ENCODE data around the gene CCDC86. TPM values are rescaled to one million over a fixed set of nuclear protein-coding genes. Genes with fewer than 3 reads are reported as not detected.
A peak's percentile ranks its signal among the peaks of the same experiment; 100 is the strongest.

The CCDC86 gene
- total RNA-seq, 4 donors from 2014 or later, result 11.6 to 29.5 (median 21.8) TPM

DNA sequence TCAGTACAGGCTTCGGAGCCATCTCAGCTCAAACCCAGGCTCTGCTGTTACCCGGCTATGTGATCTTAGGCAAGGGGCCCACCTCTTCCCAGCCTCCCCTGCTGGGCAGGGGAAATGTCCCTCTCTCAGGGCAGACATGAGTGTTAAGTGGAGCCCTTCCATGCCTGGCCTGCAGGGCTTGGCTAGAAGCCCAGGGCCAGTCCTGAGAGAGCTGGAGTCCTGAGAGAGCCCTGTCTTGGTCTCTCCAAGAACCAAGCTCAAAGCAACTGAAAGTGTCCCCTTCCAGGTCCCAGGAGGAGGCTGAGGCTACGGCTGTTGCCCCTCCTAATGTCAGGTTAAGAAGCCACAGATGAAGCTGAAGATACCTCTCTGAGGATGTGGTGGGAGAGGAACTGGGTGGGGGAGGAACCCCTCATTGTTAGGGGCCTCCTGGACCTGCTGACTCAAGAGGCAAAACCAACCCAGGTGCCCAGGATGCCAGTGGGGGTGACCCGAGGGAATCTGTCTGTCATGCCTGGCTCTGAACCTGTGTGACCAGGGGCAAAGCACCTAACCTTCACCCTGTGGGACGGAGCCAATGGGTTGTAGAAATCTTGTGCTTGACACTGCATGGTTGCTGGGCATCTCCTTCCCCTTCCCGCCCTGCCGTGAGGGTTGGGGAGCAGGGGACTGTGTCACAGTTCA, 29.6 kb downstream of the CCDC86 start:
- no peak for DNase-seq (ENCODE audit: extremely low spot score)
- H3K4me3 ChIP-seq, result no peak overlapping the region
- H3K4me1 ChIP-seq, result peaks cover 21 to 30% (median 23%) of the 10 kb centered on the region in 4 donors
- no peak for TF ChIP-seq POLR2AphosphoS5 (IDR thresholded peaks at IDR 0.05)
- TF ChIP-seq, protein P1, sequence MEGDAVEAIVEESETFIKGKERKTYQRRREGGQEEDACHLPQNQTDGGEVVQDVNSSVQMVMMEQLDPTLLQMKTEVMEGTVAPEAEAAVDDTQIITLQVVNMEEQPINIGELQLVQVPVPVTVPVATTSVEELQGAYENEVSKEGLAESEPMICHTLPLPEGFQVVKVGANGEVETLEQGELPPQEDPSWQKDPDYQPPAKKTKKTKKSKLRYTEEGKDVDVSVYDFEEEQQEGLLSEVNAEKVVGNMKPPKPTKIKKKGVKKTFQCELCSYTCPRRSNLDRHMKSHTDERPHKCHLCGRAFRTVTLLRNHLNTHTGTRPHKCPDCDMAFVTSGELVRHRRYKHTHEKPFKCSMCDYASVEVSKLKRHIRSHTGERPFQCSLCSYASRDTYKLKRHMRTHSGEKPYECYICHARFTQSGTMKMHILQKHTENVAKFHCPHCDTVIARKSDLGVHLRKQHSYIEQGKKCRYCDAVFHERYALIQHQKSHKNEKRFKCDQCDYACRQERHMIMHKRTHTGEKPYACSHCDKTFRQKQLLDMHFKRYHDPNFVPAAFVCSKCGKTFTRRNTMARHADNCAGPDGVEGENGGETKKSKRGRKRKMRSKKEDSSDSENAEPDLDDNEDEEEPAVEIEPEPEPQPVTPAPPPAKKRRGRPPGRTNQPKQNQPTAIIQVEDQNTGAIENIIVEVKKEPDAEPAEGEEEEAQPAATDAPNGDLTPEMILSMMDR (IDR thresholded peaks at IDR 0.05), result peak in 1 of 3 experiments; percentile 22
- no peak for TF ChIP-seq EP300 (IDR thresholded peaks at IDR 0.05)
- no peak for TF ChIP-seq POLR2A (IDR thresholded peaks at IDR 0.05; ENCODE audit: low read depth)
- intact Hi-C loops (cut with DNase I), result no loop called here
- peaks cover 0 to 6% (median 0%) of the 10 kb centered on the region in 4 donors for H3K27me3 ChIP-seq
- H3K9me3 ChIP-seq, result no peaks in the 10 kb centered on the region
- H3K27ac ChIP-seq (replicated peaks in 1 of 4), result no peak overlapping the region
- no peaks in the 10 kb centered on the region for H3K36me3 ChIP-seq
- WGBS, result 70% methylated on average over 5 of the region's 7 CpGs

DNA sequence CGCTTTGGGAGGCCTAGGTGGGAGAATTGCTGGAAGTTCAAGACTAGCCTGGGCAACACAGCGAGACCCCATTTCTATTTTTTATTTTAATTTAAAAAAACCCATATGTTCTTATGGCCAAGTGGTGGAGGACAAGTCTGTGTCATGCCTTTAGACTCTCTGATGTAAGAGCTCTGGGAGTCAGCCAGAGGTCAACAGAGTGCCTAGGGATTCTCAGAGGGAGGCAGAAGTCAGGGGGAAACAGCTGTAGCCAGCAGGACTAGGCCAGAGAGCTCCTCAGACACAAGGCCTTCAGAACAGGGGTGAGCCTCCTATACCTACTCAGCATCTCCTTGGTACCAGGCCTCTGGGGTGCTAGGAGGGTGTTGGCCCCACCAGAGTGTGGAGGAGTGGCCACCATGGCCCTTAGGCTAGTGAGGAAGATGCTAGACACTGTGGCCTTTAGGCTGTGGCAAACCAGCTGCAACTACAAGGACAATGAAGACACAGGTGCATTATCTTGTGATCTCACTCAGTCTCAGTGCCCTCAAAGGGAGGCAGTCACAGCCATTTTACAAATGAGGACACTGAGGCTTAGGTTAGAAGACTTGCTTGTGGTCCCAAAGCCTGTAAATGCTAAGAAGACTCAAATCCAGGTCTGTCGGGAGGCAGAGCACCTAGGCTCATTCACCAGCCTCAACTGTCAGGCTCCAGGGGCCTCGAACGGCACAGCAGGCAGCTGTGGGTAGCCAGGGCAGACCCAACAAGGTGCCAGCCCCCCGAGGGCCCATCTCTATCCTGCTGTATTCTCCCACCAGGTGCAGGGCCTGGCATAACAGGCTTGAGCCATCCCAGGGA, 30.4 kb downstream of the CCDC86 start:
- WGBS, result 100% methylated on average over 2 of the region's 6 CpGs
- H3K27me3 ChIP-seq, result peaks cover 0 to 6% (median 0%) of the 10 kb centered on the region in 4 donors
- H3K4me3 ChIP-seq, result no peak overlapping the region
- no peaks in the 10 kb centered on the region for H3K9me3 ChIP-seq
- peak overlapping the region in 1 of 4 donors; percentile 46 for H3K27ac ChIP-seq (replicated peaks in 1 of 4)
- peaks cover 21 to 30% (median 23%) of the 10 kb centered on the region in 4 donors for H3K4me1 ChIP-seq
- DNase-seq (ENCODE audit: extremely low spot score), result no peak
- intact Hi-C loops (cut with DNase I), result no loop called here
- TF ChIP-seq EP300 (IDR thresholded peaks at IDR 0.05) (no peak), POLR2A (IDR thresholded peaks at IDR 0.05; ENCODE audit: low read depth) (no peak), POLR2AphosphoS5 (IDR thresholded peaks at IDR 0.05) (no peak)
- TF ChIP-seq, protein P1 (IDR thresholded peaks at IDR 0.05), result no peak
- no peaks in the 10 kb centered on the region for H3K36me3 ChIP-seq

DNA sequence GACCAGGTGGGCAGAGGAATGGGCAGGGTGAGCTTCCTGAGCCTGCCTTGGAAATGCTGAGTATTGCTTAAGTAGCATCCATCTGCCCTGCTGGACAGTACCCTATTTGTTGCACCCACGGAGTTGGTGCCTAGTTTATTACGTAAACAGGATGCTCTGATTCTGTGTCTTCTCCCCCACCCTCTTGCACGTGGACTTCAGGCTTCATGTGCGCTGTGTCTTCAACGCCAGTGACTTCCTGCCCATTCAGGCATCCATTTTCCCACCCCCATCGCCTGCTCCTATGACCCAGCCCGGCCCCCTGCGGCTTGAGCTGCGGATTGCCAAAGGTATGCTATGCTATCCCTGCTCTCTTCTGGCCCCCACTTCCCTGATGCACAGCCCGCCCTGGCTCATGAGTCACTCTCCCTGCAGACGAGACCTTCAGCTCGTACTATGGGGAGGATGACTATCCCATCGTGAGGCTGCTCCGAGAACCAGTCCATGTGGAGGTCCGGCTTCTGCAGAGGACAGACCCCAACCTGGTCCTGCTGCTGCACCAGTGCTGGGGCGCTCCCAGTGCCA, 31.1 kb downstream of the CCDC86 start:
- Histone ChIP-seq H3K4me3 (no peak overlapping the region), H3K27me3 (peaks cover 0 to 6% (median 0%) of the 10 kb centered on the region in 4 donors), H3K9me3 (no peaks in the 10 kb centered on the region), H3K4me1 (peaks cover 25 to 33% (median 28%) of the 10 kb centered on the region in 4 donors), H3K27ac (replicated peaks in 1 of 4) (no peak overlapping the region), H3K36me3 (peaks cover 0 to under 1% (median 0%) of the 10 kb centered on the region in 4 donors)
- intact Hi-C loops (cut with DNase I), result no loop called here
- WGBS, result 64% methylated on average over 14 of the region's 16 CpGs
- TF ChIP-seq, protein P1 (IDR thresholded peaks at IDR 0.05), result no peak
- no peak for TF ChIP-seq POLR2A (IDR thresholded peaks at IDR 0.05; ENCODE audit: low read depth)
- TF ChIP-seq POLR2AphosphoS5 (IDR thresholded peaks at IDR 0.05), result no peak
- no peak for TF ChIP-seq EP300 (IDR thresholded peaks at IDR 0.05)
- DNase-seq (ENCODE audit: extremely low spot score), result no peak

DNA sequence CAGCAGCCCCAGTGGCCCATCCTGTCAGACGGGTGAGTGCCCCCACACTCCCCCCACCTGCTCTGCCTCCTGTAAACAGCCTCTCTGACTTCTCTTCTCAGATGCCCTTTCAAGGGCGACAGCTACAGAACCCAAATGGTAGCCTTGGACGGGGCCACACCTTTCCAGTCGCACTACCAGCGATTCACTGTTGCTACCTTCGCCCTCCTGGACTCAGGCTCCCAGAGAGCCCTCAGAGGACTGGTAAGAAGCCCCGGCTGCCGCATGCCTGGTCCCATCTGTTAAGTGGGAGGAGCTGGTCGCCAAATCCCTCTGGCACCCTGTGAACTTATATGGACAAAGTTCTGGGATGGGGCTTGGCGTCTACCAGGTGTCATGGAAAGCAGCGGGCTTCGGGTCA, 31.6 kb downstream of the CCDC86 start:
- H3K27me3 ChIP-seq, result peaks cover 0 to 6% (median 0%) of the 10 kb centered on the region in 4 donors
- 81% methylated on average over 11 of the region's 12 CpGs for WGBS
- TF ChIP-seq POLR2AphosphoS5 (IDR thresholded peaks at IDR 0.05), result no peak
- TF ChIP-seq EP300 (IDR thresholded peaks at IDR 0.05), result no peak
- no peak for TF ChIP-seq POLR2A (IDR thresholded peaks at IDR 0.05; ENCODE audit: low read depth)
- TF ChIP-seq, protein P1 (IDR thresholded peaks at IDR 0.05), result no peak
- no peaks in the 10 kb centered on the region for H3K9me3 ChIP-seq
- intact Hi-C loops (cut with DNase I), result no loop called here
- no peak for DNase-seq (ENCODE audit: extremely low spot score)
- H3K4me3 ChIP-seq, result no peak overlapping the region
- H3K36me3 ChIP-seq, result peaks cover 0 to 5% (median 0%) of the 10 kb centered on the region in 4 donors
- no peak overlapping the region for H3K27ac ChIP-seq (replicated peaks in 1 of 4)
- peaks cover 29 to 38% (median 33%) of the 10 kb centered on the region in 4 donors for H3K4me1 ChIP-seq
